C4-2B (cell line): ENCODE data around the gene RORC.

Source experiments
- CTCF ChIP-seq: fragments of 450-650 bp; conservative IDR thresholded peaks from 2 replicates; pipeline ENCODE4 v1.5.1; 2017; ENCODE audit warnings: mild to moderate bottlenecking
- ZFX ChIP-seq: fragments of 450-650 bp; IDR thresholded peaks from 2 replicates; pipeline ENCODE4 v1.6.1; 2017

- TF ChIP-seq CTCF: no peak
- no peak for TF ChIP-seq ZFX
Measured at GRCh38 chr1:151825751-151826660, 5.6 kb downstream of the RORC start.
